ENCODE measurements around the gene LRBA. TPM values are rescaled to one million over a fixed set of nuclear protein-coding genes. Genes with fewer than 3 reads are reported as not detected.

Gene LRBA, protein sequence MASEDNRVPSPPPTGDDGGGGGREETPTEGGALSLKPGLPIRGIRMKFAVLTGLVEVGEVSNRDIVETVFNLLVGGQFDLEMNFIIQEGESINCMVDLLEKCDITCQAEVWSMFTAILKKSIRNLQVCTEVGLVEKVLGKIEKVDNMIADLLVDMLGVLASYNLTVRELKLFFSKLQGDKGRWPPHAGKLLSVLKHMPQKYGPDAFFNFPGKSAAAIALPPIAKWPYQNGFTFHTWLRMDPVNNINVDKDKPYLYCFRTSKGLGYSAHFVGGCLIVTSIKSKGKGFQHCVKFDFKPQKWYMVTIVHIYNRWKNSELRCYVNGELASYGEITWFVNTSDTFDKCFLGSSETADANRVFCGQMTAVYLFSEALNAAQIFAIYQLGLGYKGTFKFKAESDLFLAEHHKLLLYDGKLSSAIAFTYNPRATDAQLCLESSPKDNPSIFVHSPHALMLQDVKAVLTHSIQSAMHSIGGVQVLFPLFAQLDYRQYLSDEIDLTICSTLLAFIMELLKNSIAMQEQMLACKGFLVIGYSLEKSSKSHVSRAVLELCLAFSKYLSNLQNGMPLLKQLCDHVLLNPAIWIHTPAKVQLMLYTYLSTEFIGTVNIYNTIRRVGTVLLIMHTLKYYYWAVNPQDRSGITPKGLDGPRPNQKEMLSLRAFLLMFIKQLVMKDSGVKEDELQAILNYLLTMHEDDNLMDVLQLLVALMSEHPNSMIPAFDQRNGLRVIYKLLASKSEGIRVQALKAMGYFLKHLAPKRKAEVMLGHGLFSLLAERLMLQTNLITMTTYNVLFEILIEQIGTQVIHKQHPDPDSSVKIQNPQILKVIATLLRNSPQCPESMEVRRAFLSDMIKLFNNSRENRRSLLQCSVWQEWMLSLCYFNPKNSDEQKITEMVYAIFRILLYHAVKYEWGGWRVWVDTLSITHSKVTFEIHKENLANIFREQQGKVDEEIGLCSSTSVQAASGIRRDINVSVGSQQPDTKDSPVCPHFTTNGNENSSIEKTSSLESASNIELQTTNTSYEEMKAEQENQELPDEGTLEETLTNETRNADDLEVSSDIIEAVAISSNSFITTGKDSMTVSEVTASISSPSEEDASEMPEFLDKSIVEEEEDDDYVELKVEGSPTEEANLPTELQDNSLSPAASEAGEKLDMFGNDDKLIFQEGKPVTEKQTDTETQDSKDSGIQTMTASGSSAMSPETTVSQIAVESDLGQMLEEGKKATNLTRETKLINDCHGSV (N-terminal part only)
- total RNA-seq: 19.6 and 32.8 TPM in 2 replicates

DNA sequence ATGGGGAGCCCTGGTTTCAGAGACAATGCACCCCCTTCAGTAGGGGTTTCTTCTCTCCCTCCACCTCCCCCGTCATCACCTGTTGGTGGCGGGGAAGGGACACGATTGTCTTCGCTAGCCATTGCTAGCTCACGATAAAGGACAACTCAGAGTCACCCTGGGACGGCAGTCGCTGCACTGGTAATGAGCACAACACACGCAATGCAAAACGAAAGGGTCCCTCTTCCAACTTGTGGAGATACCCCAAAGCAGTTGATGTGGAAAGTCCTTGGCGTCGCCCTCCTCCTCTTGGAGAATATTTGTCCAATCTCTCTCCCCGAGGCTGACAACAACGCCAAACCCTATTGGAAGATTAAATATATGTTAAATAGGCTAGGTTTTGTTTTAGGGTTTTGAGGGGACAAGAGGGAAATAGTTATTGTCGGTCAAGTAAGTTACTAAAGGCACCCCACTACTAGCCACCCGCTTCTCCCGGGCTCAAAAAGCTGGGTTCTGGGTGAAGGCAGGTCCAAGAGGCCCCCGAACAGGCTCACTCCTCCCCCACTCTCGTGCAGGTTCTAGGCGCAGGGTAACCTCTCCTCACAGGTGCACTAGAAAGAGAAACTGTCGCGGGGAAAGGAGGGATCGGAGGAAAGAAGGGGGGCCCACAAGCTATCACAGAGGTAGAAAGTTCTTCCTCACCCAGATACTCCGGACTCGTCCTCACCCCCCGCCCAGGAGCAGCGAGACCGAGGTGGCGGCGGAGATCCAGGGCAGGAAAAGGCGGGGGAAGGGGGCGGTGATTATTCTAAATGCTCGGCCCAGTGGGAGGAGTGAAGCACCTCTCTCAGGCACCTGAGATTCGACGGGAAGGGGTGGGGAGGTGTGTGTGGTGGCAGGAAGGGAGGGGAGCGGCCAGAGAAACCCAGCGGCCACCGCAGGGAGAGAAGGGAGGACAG lies at the start of gene LRBA:
TSS of gene LRBA (minus strand) at position 764 of the 938 bp plus-strand sequence. CDS start at position 122, 642 bp downstream.

GRCh38 chr4:150582146-150582872 lies 432.8 kb downstream of the LRBA start, which contains the start of gene MAB21L2:
MAB21L2 (plus strand) TSS chr4:150582151; CDS start chr4:150583030, 879 bp downstream.

Other genes starting within 250 kb of the LRBA start
- 2,899 and 3,342 TPM in 2 replicates for gene RPS3A, start 84.3 kb upstream of the LRBA start, total RNA-seq